Ovary (tissue), 3 donors: Measurements from ENCODE around the gene NPAS3.

ENCODE experiments used
- EP300 ChIP-seq: sonication (generic); formaldehyde crosslinking; IDR thresholded peaks from one replicate; pipeline ENCODE4 v1.6.1; 2017; ENCODE audit warnings: antibody characterized with exemption
- POLR2A ChIP-seq: fragments of 450-650 bp; IDR thresholded peaks from one replicate; pipeline ENCODE4 v1.6.1; 2017; ENCODE audit warnings: antibody characterized with exemption, mild to moderate bottlenecking, moderate library complexity
- TF ChIP-seq, protein P1 (sequence below), 3 donors: fragments of 450-650 bp in 2 of 3; fragments of 200-600 bp in 1 of 3; IDR thresholded peaks; one replicate each; pipeline versions ENCODE4 v1.5.1 to v1.8.0; 2016 to 2022; ENCODE audit warnings: antibody characterized with exemption in 3 of 3, mild to moderate bottlenecking in 1 of 3
- donor health status: DM: no; HTN: no; CAD: no.

DNA sequence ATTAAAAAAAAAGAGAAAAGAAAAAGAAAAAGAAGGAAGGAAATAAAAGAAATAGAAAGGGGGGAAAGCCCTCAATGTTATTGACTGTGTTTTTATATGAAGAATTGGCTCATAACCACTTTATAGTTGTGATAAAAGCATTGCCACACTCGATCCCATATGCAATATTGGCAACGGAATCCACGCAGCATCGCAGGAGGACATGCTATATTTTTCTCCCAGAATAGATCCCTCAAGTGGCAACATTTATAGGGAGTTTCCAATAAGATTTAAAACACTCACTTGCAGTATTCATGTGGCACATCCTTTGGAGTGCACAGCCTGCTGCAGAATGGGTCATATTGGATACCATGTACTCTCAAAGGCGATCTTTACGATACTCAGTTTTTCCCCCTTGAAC is 788.9 kb downstream of the NPAS3 start:
- TF ChIP-seq, protein P1, sequence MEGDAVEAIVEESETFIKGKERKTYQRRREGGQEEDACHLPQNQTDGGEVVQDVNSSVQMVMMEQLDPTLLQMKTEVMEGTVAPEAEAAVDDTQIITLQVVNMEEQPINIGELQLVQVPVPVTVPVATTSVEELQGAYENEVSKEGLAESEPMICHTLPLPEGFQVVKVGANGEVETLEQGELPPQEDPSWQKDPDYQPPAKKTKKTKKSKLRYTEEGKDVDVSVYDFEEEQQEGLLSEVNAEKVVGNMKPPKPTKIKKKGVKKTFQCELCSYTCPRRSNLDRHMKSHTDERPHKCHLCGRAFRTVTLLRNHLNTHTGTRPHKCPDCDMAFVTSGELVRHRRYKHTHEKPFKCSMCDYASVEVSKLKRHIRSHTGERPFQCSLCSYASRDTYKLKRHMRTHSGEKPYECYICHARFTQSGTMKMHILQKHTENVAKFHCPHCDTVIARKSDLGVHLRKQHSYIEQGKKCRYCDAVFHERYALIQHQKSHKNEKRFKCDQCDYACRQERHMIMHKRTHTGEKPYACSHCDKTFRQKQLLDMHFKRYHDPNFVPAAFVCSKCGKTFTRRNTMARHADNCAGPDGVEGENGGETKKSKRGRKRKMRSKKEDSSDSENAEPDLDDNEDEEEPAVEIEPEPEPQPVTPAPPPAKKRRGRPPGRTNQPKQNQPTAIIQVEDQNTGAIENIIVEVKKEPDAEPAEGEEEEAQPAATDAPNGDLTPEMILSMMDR (IDR thresholded peaks at IDR 0.05) = no peak
- TF ChIP-seq POLR2A = no peak
- no peak for TF ChIP-seq EP300
